VCaP (cell line): Measurements from ENCODE around the gene BEND6.

Source experiments
- H3K27ac ChIP-seq: fragments of 450-650 bp; 2 replicates; pipeline ENCODE4 v1.5.1; 2017
- TF ChIP-seq, protein P1 (sequence below): fragments of 450-650 bp; conservative IDR thresholded peaks from 2 replicates; pipeline ENCODE4 v1.5.1; 2017; ENCODE audit warnings: mild to moderate bottlenecking, moderate library complexity

BEND6 gene

DNA sequence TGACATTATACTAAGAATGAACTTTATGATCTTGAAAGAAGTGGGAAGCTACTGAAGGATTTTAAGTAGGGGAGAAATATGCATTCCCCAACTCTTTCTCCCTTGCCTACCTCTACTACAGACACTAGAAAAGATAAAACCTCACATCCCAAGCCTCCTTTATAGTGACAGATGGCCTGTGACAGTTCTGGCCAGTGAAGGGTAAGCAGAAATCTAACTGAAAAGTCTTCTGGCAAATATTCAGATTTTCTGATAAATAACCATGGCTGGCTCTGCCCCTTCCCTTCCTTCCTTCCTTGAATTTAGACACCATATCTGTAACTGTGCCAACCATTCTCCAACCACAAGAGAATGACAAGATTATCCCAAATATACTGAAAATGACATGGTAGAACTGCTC lies 10.2 kb upstream of the BEND6 start:
- no peak overlapping the region for H3K27ac ChIP-seq
- TF ChIP-seq, protein P1, sequence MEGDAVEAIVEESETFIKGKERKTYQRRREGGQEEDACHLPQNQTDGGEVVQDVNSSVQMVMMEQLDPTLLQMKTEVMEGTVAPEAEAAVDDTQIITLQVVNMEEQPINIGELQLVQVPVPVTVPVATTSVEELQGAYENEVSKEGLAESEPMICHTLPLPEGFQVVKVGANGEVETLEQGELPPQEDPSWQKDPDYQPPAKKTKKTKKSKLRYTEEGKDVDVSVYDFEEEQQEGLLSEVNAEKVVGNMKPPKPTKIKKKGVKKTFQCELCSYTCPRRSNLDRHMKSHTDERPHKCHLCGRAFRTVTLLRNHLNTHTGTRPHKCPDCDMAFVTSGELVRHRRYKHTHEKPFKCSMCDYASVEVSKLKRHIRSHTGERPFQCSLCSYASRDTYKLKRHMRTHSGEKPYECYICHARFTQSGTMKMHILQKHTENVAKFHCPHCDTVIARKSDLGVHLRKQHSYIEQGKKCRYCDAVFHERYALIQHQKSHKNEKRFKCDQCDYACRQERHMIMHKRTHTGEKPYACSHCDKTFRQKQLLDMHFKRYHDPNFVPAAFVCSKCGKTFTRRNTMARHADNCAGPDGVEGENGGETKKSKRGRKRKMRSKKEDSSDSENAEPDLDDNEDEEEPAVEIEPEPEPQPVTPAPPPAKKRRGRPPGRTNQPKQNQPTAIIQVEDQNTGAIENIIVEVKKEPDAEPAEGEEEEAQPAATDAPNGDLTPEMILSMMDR, result no peak

DNA sequence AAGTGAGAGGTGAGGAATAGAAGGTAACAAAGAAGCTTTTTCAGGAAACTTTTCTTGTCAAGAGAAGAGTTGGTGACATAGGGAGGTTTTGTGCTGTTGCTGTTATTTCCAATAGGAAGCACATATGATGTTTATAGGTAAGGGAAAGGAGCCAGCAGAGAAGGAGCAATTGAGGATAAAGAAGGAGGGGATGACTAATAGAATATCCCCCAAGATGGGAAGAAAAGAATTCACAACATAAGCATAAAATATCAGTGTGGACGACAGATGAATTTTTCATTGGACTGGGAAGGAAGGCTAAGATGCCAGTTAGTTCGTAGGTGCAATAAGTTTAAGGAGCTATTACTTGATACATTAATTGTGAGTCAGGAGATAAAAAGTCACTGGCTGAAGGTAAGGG lies 8.5 kb upstream of the BEND6 start:
- TF ChIP-seq, protein P1, result no peak
- H3K27ac ChIP-seq, result no peak overlapping the region

DNA sequence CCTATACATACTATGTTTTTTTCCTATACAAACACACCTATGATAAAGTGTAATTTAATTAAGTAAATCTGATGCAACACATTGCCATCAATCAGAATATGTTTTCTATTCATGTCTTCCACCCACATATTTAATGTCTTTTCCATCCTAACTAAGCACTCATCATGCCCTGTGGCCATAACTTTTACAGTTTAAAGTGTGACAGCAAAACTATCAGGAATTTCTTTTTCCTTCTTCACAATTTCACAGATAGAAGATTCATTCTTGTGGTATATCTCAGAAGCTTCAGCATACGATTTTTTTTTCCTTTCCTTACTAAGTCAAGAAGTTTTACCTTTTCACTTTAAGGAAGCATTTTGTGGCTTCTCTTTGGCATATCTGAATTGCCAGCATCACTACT lies 7.0 kb upstream of the BEND6 start:
- H3K27ac ChIP-seq, result no peak overlapping the region
- TF ChIP-seq, protein P1, result no peak

DNA sequence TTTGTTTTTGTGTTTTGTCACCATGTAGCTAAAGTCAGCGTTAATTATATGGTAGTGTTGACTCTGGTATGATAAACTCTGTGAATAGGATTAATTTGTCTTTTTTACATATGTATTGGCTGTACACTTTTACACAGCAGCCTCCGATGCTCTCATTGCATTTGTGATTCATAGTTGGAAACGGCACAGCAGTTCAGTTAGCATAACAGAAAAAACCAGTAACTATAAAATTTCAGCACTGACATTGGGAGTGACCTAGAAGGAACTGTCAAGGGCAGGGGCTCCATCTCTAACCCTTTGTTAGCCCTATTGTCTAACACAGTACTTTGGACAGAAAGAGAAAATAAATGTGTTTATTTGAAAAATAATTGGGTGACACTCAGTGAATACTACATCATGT lies 5.6 kb upstream of the BEND6 start:
- TF ChIP-seq, protein P1, result no peak

DNA sequence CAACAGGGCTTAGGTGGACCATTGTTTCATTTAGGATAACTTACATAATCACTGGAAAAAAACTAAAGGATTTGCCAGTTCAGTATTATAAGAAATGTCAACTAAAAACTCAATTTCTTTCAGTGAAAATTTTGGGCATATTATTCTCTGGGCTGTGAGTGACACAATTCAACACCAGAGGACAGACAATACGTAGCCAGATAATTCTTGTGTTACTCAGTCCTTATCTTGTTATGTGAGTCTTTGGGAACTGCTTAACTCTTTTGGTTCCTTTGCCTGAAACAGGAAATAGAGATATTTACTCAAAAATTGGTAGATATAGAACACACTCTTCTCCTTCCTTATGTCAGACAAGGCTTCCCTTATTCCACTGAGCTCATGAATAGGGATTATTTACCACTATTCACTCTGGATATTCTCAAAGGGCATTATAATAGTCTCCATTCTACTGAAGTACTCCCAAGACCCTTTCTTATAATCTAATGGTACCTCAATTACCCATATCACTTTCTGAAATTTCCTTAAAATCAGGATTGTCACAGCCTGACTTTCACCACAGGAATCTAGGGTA lies 4.9 kb upstream of the BEND6 start:
- no peak overlapping the region for H3K27ac ChIP-seq
- TF ChIP-seq, protein P1, result no peak

More for the DNA sequence above, 5.6 kb upstream of the BEND6 start:
- H3K27ac ChIP-seq, result no peak overlapping the region

DNA sequence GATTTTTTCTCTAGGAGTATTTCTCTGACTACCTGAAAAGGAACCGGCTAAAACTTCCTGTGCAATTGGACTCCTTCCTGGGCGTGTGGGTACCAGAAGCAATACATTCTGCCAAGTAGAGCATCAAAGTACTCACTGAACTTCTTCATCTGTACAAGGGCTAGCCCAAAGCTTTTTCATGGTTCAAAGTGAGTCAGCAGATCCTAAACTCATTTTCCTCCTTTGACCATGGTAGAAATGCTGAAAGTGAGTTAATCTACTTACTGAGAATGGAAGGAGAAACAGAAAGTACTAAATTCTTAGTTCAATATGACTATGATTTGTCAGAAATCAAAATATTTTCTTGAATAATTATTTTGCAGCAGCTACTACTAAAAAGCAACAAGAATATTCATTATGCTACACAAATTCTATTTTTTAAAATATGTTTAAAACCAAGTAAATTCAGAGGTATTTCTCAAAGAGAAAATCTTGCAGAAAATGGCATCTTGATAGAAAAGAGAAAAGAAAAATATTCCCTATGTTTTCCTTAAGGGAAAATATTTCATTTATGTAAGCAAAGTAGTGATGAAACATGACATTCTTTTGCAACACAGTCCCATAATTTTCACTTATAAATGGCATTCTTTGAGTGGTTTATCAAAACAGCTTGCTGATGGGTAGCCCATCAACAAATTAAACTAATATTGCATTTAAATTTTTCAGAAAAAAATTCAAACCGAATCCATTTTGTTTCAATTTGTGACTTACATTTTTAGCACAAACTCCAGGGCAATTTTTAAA lies 3.7 kb upstream of the BEND6 start:
- TF ChIP-seq, protein P1, result no peak
- no peak overlapping the region for H3K27ac ChIP-seq

DNA sequence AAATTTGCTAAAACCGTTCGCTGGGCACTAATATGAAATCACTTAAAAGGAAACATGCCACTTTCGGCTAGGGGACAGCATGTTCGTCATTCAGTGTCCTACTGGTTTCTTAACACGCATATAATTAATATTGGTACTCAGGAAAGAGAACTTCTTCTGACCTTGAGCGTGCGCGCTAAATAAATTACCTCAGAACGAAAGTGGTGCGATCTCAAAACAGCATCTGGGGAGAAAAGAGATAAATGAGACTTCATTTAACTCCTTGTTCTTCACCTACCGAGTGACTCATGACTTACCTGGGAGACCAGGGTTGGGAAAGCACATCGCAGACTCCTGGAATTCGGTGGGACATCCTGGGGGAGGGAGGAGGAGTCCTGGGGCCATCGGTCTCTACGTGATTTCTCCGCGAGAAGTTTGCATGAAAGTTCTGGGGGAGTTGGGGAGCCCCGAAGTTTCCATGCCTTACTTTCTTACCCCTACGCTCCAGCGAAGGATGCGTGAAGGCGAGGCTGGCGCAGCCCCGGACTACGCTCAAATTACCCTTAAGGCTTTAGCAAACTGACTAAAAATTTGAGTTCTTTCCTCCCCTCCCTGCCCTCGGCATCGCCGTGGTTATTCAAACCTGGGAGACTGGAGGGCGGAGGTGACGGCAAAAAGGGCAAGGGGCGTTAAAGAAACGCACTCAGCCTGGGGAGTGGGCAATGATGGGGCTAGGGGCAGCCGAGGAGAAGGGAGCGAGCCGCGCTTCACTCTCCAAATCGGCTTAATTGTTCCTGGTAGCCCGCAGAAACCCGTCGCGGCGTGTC lies 1.1 kb upstream of the BEND6 start:
- TF ChIP-seq, protein P1, result no peak

More for the DNA sequence above, 1.1 kb upstream of the BEND6 start:
- peak overlapping the region; percentile 80 for H3K27ac ChIP-seq
